CD4-positive, alpha-beta T cell treated with Interleukin-15 for 4 hours (primary cell): ENCODE data around the gene RPH3AL.

Experiments used
- DNase-seq: peaks from one replicate; pipeline ENCODE4 v3.0.0-alpha.2; 2020; ENCODE audit warnings: low spot score

Gene RPH3AL

GRCh38 chr17:352421-353212, at the start of gene RPH3AL:
Gene RPH3AL (minus strand): TSS chr17:352807. CDS start chr17:327543, 25,264 bp downstream.
- no peak for DNase-seq

GRCh38 chr17:400257-400656, 47.6 kb upstream of the RPH3AL start:
- DNase-seq, result no peak

GRCh38 chr17:396788-397187, 44.2 kb upstream of the RPH3AL start:
- no peak for DNase-seq

GRCh38 chr17:395974-396373, 43.4 kb upstream of the RPH3AL start:
- DNase-seq, result no peak

GRCh38 chr17:395179-395578, 42.6 kb upstream of the RPH3AL start:
- no peak for DNase-seq

- DNase-seq, result no peak
Observed at GRCh38 chr17:394718-395095, 42.1 kb upstream of the RPH3AL start.

GRCh38 chr17:393806-394717, 41.5 kb upstream of the RPH3AL start:
- no peak for DNase-seq

- DNase-seq, result no peak
Observed at GRCh38 chr17:391850-392249, 39.2 kb upstream of the RPH3AL start.

GRCh38 chr17:390025-390424, 37.4 kb upstream of the RPH3AL start:
- DNase-seq, result no peak

GRCh38 chr17:388087-388486, 35.5 kb upstream of the RPH3AL start:
- DNase-seq, result no peak

GRCh38 chr17:386141-386876, 33.7 kb upstream of the RPH3AL start:
- DNase-seq, result peak; percentile 64

- DNase-seq, result no peak
Observed at GRCh38 chr17:385836-386140, 33.2 kb upstream of the RPH3AL start.

- DNase-seq, result no peak
Observed at GRCh38 chr17:385178-385835, 32.7 kb upstream of the RPH3AL start.

- no peak for DNase-seq
Observed at GRCh38 chr17:384622-385177, 32.1 kb upstream of the RPH3AL start.

GRCh38 chr17:383771-384621, 31.4 kb upstream of the RPH3AL start:
- no peak for DNase-seq

GRCh38 chr17:382644-383533, 30.3 kb upstream of the RPH3AL start:
- DNase-seq, result no peak

GRCh38 chr17:381941-382643, 29.5 kb upstream of the RPH3AL start:
- DNase-seq, result no peak

- no peak for DNase-seq
Observed at GRCh38 chr17:381516-381915, 28.9 kb upstream of the RPH3AL start.
